Breast epithelium (tissue), 3 donors: ENCODE data around the gene KRT79.

ENCODE experiments used
- CTCF ChIP-seq, 3 donors: fragments of 450-650 bp; IDR thresholded peaks; one replicate each; pipeline ENCODE4 v1.5.1; 2016 to 2017; ENCODE audit warnings: antibody characterized with exemption in 3 of 3, mild to moderate bottlenecking in 3 of 3, moderate library complexity in 3 of 3
- POLR2A ChIP-seq: fragments of 450-650 bp; IDR thresholded peaks from one replicate; pipeline ENCODE4 v1.6.1; 2016; ENCODE audit warnings: antibody characterized with exemption, mild to moderate bottlenecking, moderate library complexity

- TF ChIP-seq CTCF (IDR thresholded peaks at IDR 0.05) (no peak), POLR2A (no peak)
Observed at GRCh38 chr12:52837413-52837741, 3.3 kb upstream of the KRT79 start.
